GM18909 (cell line): Measurements from ENCODE around the gene PPP1R14C.
"Not testable (repeated sequence)": the region's sequence is repeated elsewhere in the genome, so short reads cannot be mapped to it uniquely, and the experiment has no call there.

Experiments
- ATAC-seq: cut with Tn5 transposase; IDR thresholded peaks from one replicate; pipeline ENCODE4 v1.9.1; 2021; ENCODE audit warnings: mild to moderate bottlenecking; ENCODE audit not compliant: unreplicated experiment, poor library complexity

PPP1R14C gene

GRCh38 chr6:150165020-150165702, 22.3 kb downstream of the PPP1R14C start:
- ATAC-seq = no peak

- ATAC-seq = no peak
These were observed 24.6 kb downstream of the PPP1R14C start for GRCh38 chr6:150167479-150167873.

- no peak for ATAC-seq
These were observed 26.3 kb downstream of the PPP1R14C start for GRCh38 chr6:150169181-150169580.

DNA sequence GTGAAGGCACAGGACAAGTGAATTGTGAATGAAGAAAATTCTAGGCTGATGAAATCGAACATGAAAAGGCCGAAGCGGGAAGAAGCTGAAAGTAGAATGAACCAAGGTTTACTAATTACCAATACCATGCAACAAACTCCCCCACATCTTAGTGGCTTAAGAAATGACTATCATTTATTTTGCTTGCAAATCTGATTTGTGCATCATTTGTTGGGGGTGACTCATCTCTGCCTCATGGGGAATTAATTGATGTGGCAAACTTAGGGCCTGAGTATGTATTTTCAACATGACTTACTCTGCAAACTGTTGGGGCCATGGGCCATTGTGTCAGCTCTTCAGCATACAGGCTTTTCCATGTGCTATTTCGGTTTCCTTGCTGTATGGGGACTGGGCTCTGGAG, 26.8 kb downstream of the PPP1R14C start:
- ATAC-seq = no peak

- ATAC-seq = no peak
These were observed 30.1 kb downstream of the PPP1R14C start for GRCh38 chr6:150172929-150173328.

- ATAC-seq = no peak
These were observed 32.8 kb downstream of the PPP1R14C start for GRCh38 chr6:150175586-150176151.

DNA sequence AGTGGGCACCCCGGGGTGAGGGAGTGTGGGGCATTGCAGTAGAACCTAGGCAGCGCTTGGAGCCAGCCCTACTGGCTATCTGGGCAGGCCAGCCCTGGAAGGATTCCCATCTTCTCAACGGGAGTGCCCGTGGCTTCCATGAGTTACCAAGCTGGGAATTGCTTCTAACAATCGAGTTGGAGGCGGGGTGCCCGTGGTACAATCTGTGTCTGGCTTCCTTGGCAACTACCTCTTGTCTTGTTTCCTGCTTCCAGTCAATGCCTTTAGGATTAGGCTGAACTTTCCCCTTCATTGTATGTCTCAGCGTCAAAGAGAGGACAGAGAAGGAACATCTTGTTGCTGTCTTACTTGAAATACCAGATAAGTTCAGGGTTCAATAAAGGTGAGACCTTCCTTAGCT, 33.3 kb downstream of the PPP1R14C start:
- no peak for ATAC-seq

DNA sequence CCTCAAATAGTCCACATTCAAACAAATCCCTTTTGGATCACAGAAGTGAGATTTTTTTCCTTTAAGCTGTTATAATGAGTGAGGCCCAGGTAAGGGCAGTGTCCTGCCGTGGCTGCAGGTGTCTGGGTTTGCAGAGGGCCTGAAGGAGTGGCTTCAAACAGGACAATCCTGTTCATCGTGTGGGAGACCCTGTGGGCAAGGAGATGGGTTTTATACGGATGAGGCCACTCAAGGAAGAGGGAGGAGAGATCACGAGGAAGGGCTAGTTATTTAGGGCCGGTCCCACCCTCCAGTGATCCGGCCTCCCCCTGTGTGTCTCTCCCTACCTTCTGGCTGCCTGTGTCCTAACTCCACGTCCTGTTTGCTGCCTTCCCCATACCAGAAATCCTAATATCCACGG, 33.8 kb downstream of the PPP1R14C start:
- no peak for ATAC-seq

DNA sequence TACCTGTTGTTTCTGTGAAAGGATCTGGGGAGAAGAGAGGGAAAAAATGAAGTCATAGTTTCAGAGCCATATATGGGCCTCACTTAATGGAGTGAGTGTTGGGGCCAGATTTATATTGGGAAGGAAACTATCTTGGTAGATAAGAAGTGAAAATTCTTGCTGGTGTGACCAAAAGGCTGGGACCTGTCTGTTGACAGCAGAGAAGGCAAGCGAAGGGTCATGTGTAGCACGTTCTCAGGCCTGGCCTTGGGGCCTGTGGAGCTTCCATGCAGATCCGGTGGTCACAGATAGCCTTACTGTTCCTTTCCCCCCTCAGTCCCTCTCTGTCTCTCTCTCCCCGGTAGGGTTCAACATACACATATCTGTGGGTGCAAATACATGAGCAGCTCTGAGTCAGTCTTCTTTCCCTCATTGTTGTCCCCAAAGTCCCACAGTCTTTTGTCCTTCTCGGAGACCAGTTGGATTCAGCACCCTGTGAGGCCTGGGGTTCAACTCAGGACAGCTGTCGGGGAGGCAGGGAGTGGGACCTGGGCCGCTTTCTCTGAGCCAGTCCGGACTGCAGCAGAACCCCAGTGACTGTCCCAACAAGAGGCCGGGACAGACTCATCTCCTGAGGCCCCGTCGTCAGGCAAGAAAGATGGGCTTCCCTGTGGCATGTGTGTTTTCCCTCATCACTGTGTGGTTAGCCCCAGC, 34.6 kb downstream of the PPP1R14C start:
- no peak for ATAC-seq

DNA sequence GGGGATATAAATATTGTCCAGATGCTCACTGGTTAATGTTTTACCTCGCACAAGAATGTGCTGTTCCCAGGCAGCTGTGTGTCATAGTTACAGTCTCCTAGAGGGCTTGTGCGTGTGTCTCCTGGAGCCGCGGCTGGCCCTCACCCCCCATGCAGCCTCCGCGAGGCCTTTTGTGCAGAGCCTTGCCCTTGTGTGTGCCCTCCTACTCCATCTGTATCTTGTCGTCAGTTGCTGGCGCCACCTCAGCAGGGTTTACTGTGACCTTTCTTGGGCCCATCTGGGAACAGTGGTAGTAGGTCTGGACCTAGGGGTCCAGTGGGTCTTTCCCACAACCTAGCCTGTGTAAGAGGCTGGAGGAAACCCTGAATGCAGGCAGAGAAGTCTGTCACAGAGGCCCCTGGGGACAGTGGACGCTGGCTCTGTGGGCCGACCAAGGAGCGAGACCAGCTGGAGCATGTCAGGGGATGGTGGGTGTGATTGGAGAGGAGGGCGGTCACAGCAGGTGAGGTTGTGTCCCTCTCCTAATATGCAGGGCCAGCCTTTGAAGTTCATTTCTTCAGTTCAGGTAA, 35.2 kb downstream of the PPP1R14C start:
- no peak for ATAC-seq

DNA sequence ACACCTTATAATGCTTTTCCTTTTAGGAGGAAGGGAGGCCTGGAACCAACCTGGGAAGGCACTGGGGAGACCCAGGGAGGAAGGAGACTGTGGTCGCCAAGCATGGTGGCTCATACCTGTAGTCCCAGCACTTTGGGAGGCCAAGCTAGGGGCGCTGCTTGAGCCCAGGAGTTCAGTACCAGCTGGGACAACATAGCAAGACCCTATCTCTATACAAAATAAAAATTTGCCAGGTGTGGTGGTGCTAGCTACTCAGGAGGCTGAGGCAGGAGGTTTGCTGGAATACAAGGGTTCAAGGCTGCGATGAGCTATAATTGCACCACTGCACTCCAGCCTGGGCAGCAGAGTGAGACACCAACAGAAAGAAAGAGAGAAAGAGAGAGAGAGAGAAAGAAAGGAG, 36.2 kb downstream of the PPP1R14C start:
- ATAC-seq = no peak

DNA sequence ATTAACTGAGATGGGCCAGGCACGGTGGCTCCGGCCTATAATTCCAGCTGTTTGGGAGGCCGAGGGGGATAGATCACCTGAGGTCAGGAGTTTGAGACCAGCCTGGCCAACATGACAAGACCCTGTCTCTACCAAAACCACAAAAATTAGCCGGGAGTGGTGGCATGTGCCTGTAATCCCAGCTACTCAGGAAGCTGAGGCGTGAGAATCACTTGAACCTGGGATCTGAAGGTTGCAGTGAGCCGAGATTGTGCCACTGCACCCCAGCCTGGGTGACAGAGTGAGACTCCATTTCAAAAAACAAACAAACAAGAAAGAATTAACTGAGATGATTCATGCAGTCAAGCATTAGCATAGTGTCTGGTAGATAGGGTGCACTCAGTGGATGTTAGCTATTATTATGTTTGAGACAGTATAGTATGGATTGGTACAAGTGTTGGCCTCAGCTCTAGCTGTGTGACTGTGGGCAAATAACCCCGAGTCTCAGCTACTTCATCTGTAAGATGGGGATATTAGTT, 37.1 kb downstream of the PPP1R14C start:
- ATAC-seq = not testable (repeated sequence)

DNA sequence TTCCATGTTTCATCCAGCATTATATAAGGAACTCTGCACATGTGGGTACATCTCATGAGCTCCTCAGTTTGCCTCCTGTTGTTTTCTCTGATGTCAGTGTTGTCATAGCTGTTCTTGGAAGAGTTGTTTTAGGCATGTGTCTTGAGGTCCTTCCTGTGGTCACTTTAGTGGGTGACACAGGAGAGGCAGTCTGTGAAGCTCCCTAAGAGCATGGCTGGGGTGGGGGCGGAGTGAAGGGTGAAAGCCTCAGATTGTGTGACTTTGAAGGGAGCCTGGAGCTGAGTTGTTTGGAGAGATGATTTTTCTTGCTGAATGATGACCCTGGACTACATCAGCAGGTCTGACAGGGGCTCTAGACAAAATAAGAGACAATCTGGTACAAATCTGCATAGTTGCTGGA, 37.7 kb downstream of the PPP1R14C start:
- no peak for ATAC-seq

- no peak for ATAC-seq
These were observed 39.7 kb downstream of the PPP1R14C start for GRCh38 chr6:150182460-150183078.

GRCh38 chr6:150183105-150183504, 40.3 kb downstream of the PPP1R14C start:
- ATAC-seq = no peak

DNA sequence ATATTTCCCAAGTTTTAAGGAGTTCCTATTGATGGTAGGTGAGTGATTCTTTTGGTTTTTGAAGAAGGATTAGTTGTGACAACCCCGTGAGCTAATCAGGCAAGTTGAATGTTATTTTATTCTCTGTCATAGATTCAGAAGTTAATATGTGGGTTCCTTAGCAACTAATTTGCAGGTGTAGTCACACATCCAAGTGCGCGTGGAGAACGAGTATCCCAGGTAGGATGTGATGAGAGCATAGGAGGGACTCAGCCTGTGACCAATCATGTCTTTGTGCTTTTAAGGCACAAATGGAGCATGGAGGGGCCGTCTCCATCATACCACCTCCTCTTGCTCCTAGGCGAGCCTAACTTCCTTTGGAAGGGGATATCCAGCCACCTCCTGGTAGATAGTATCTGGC, 41.1 kb downstream of the PPP1R14C start:
- no peak for ATAC-seq

- ATAC-seq = peak; percentile 54
These were observed 42.2 kb downstream of the PPP1R14C start for GRCh38 chr6:150184850-150185731.

GRCh38 chr6:150185732-150186117, 42.9 kb downstream of the PPP1R14C start:
- ATAC-seq = no peak

- no peak for ATAC-seq
These were observed 43.5 kb downstream of the PPP1R14C start for GRCh38 chr6:150186129-150186898.
